Measurements from ENCODE around the gene TRAK2.

TRAK2 gene

DNA sequence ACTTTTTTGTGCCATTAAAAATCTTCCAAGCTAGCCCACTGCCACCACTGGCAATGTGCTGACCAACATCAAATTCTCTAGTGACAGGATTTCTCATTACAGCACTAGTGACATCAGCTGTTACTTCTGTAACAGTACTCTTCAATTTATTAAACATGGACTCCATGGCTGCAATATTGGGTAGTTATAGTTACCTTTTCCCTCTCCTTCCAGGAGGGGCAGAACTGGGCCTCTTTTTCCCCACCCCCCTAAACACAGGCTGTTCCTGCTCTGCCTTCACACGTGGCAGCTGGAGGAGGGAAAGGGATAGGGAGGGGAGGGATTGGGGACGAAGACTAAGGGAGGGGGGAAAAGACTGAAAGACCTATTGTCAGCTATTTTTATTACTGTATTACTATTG, 38.1 kb downstream of the TRAK2 start:
- Histone ChIP-seq H3K27me3 (replicated peaks; ENCODE audit: control insufficient read depth, insufficient read depth, low read length) (no peaks in the 10 kb centered on the region), H3K4me1 (ENCODE audit: control insufficient read depth, insufficient read depth, low read length) (peaks cover 44% of the 10 kb centered on the region), H3K4me3 (ENCODE audit: low read length) (no peak overlapping the region), H3K9me3 (ENCODE audit: control insufficient read depth, low read length) (no peaks in the 10 kb centered on the region), H3K9ac (ENCODE audit: low read length) (no peak overlapping the region), H3K36me3 (ENCODE audit: control insufficient read depth, insufficient read depth, low read length, severe bottlenecking) (no peaks in the 10 kb centered on the region)
- DNase-seq (ENCODE audit: low read depth): no peak

DNA sequence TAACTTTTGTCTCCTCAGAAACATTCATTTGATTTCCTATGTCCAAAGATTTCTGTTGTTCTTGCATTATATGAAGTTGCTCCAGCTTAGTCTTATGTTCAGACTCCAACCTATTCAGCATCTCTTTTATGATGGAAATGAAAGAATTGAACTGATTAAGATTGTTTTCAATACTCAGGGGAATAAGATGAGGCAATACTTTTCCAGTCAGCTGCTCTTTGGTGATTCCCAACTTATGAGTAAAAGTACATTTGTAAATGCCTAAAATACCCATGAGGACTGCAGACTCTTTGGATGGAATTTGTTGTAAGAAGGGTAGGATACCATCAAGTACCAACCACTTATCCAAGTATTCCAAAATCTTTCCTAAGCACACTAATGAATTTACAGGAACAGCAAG, 39.8 kb downstream of the TRAK2 start:
- H3K27me3 ChIP-seq (replicated peaks; ENCODE audit: control insufficient read depth, insufficient read depth, low read length): no peaks in the 10 kb centered on the region
- no peaks in the 10 kb centered on the region for H3K9me3 ChIP-seq (ENCODE audit: control insufficient read depth, low read length)
- H3K4me1 ChIP-seq (ENCODE audit: control insufficient read depth, insufficient read depth, low read length): peaks cover 55% of the 10 kb centered on the region
- H3K4me3 ChIP-seq (ENCODE audit: low read length): no peak overlapping the region
- peak overlapping the region; percentile 32 for H3K9ac ChIP-seq (ENCODE audit: low read length)
- DNase-seq (ENCODE audit: low read depth): peak; percentile 79
- H3K36me3 ChIP-seq (ENCODE audit: control insufficient read depth, insufficient read depth, low read length, severe bottlenecking): no peaks in the 10 kb centered on the region

DNA sequence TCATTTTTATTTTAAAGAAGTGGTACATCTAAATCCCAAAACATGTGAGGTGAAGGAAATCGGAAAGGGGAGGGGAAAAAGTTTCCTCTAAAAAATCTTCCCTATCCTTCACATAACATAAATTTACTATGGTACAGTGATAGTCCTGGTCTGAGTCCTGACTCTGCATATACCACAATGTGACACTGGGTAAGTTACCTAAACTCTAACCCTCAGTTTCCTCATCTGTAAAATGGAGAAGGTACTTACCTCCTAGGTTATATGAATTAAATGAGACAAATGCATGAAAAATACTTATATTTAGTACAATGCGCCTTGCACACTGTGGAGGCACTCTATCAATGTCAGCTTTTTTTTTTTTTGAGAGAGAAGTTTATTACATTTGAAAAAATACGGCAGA, 42.3 kb downstream of the TRAK2 start:
- Histone ChIP-seq H3K9me3 (ENCODE audit: control insufficient read depth, low read length) (no peaks in the 10 kb centered on the region), H3K36me3 (ENCODE audit: control insufficient read depth, insufficient read depth, low read length, severe bottlenecking) (no peaks in the 10 kb centered on the region), H3K27me3 (replicated peaks; ENCODE audit: control insufficient read depth, insufficient read depth, low read length) (no peaks in the 10 kb centered on the region), H3K9ac (ENCODE audit: low read length) (no peak overlapping the region), H3K4me1 (ENCODE audit: control insufficient read depth, insufficient read depth, low read length) (peaks cover 52% of the 10 kb centered on the region), H3K4me3 (ENCODE audit: low read length) (no peak overlapping the region)
- no peak for DNase-seq (ENCODE audit: low read depth)

DNA sequence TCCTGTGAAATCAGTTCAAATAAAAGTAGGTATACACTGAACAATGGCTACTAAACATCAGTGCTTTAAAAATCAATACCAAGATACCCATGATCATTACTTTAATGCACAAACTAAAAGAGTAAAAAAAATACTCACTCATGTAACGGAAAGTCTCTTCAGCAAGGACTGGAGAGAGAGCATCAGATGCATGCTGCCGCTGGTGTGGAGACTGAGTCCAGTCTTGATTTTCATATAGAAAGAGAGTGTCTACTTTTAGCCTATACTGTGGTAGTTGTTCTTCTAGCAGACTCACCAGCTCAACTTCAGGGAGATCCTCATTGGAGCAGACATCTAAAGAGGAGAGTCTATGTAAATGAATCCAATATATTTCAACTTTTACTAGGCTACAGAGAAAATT, 44.0 kb downstream of the TRAK2 start:
- Histone ChIP-seq H3K9me3 (ENCODE audit: control insufficient read depth, low read length) (no peaks in the 10 kb centered on the region), H3K4me1 (ENCODE audit: control insufficient read depth, insufficient read depth, low read length) (peaks cover 55% of the 10 kb centered on the region), H3K36me3 (ENCODE audit: control insufficient read depth, insufficient read depth, low read length, severe bottlenecking) (no peaks in the 10 kb centered on the region), H3K4me3 (ENCODE audit: low read length) (peak overlapping the region; percentile 48), H3K9ac (ENCODE audit: low read length) (peak overlapping the region; percentile 48), H3K27me3 (replicated peaks; ENCODE audit: control insufficient read depth, insufficient read depth, low read length) (no peaks in the 10 kb centered on the region)
- no peak for DNase-seq (ENCODE audit: low read depth)

- DNase-seq (ENCODE audit: low read depth): peak; percentile 96
- H3K4me3 ChIP-seq (ENCODE audit: low read length): peak overlapping the region; percentile 48
- H3K4me1 ChIP-seq (ENCODE audit: control insufficient read depth, insufficient read depth, low read length): peaks cover 44% of the 10 kb centered on the region
- H3K9ac ChIP-seq (ENCODE audit: low read length): peak overlapping the region; percentile 59
- no peaks in the 10 kb centered on the region for H3K9me3 ChIP-seq (ENCODE audit: control insufficient read depth, low read length)
- H3K27me3 ChIP-seq (replicated peaks; ENCODE audit: control insufficient read depth, insufficient read depth, low read length): no peaks in the 10 kb centered on the region
- no peaks in the 10 kb centered on the region for H3K36me3 ChIP-seq (ENCODE audit: control insufficient read depth, insufficient read depth, low read length, severe bottlenecking)
Measured at GRCh38 chr2:201406077-201406662, 45.1 kb downstream of the TRAK2 start.

DNA sequence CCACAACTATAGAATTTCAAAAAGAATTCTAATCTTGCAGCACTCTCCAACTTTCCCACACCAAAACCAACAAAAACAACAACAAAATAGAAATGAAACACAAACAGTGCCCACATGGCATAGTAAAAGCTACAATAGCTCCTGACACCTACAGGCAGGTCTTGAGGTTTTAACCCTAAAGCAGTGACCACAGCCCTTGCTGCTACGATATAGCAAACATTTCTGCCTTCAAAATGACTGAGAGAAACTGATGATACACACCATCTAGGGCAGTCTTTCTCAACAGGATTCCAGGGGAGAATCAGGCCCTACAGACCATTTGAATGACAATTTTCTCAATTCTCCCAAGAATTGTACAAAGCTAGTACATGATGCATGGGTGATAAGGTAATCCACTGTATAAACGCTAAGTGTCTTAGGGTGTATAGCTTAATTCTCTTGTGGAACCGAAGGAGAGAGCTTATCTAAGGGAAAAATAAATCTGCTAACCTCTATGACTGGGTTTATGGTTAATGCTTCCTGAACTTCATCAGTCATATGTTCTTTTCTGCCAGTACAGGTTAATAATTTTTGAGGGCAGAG, 46.5 kb downstream of the TRAK2 start:
- Histone ChIP-seq H3K36me3 (ENCODE audit: control insufficient read depth, insufficient read depth, low read length, severe bottlenecking) (peaks cover 2% of the 10 kb centered on the region), H3K9ac (ENCODE audit: low read length) (no peak overlapping the region), H3K9me3 (ENCODE audit: control insufficient read depth, low read length) (no peaks in the 10 kb centered on the region), H3K27me3 (replicated peaks; ENCODE audit: control insufficient read depth, insufficient read depth, low read length) (no peaks in the 10 kb centered on the region), H3K4me3 (ENCODE audit: low read length) (no peak overlapping the region), H3K4me1 (ENCODE audit: control insufficient read depth, insufficient read depth, low read length) (peaks cover 35% of the 10 kb centered on the region)
- DNase-seq (ENCODE audit: low read depth): no peak

DNA sequence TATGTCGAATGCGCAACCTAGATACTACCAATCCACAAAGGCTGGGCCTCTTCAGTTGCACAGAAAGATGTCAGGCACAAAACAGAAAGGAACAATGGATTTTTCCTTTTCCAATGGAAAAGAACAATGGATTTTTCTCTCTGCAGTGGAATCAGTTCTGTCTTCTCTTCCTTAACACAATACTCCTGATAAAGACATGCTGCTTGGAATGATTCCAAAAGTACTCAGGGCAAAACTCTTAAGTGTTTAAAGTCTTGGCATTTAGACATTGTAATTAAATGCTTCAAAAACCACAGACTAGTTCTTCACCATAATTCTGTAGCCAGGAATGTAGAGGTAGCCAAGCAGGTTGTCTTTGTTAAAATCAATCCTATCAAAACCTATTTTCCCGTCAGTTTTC, 47.4 kb downstream of the TRAK2 start:
- peak; percentile 69 for DNase-seq (ENCODE audit: low read depth)
- peaks cover 11% of the 10 kb centered on the region for H3K36me3 ChIP-seq (ENCODE audit: control insufficient read depth, insufficient read depth, low read length, severe bottlenecking)
- peaks cover 35% of the 10 kb centered on the region for H3K4me1 ChIP-seq (ENCODE audit: control insufficient read depth, insufficient read depth, low read length)
- no peak overlapping the region for H3K9ac ChIP-seq (ENCODE audit: low read length)
- H3K9me3 ChIP-seq (ENCODE audit: control insufficient read depth, low read length): no peaks in the 10 kb centered on the region
- no peak overlapping the region for H3K4me3 ChIP-seq (ENCODE audit: low read length)
- H3K27me3 ChIP-seq (replicated peaks; ENCODE audit: control insufficient read depth, insufficient read depth, low read length): no peaks in the 10 kb centered on the region

GRCh38 chr2:201402651-201403562, 48.4 kb downstream of the TRAK2 start:
- Histone ChIP-seq H3K9me3 (ENCODE audit: control insufficient read depth, low read length) (no peaks in the 10 kb centered on the region), H3K9ac (ENCODE audit: low read length) (no peak overlapping the region), H3K36me3 (ENCODE audit: control insufficient read depth, insufficient read depth, low read length, severe bottlenecking) (peaks cover 20% of the 10 kb centered on the region), H3K4me3 (ENCODE audit: low read length) (no peak overlapping the region), H3K4me1 (ENCODE audit: control insufficient read depth, insufficient read depth, low read length) (peaks cover 35% of the 10 kb centered on the region), H3K27me3 (replicated peaks; ENCODE audit: control insufficient read depth, insufficient read depth, low read length) (no peaks in the 10 kb centered on the region)
- peak; percentile 38 for DNase-seq (ENCODE audit: low read depth)

- no peaks in the 10 kb centered on the region for H3K9me3 ChIP-seq (ENCODE audit: control insufficient read depth, low read length)
- H3K36me3 ChIP-seq (ENCODE audit: control insufficient read depth, insufficient read depth, low read length, severe bottlenecking): peaks cover 31% of the 10 kb centered on the region
- no peak overlapping the region for H3K9ac ChIP-seq (ENCODE audit: low read length)
- DNase-seq (ENCODE audit: low read depth): no peak
- peaks cover 28% of the 10 kb centered on the region for H3K4me1 ChIP-seq (ENCODE audit: control insufficient read depth, insufficient read depth, low read length)
- H3K4me3 ChIP-seq (ENCODE audit: low read length): no peak overlapping the region
- H3K27me3 ChIP-seq (replicated peaks; ENCODE audit: control insufficient read depth, insufficient read depth, low read length): no peaks in the 10 kb centered on the region
Measured at GRCh38 chr2:201401815-201402214, 49.4 kb downstream of the TRAK2 start.

DNA sequence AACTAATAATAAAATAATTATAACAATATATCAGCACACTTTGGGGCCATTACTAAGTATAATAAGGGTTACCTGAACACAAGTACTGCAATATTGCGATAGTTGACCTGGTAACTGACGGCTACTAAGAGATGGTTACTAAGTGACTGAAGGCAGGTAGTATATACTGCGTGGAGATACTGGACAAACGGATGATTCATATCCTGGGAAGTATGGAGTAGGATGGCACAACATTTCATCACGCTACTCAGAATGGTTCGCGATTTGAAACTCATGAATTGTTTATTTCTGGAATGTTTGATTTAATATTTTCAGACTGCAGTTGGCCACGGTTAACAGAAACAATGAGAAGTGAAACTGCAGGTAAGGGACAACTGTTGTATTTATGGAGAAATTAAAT, 54.7 kb downstream of the TRAK2 start:
- DNase-seq (ENCODE audit: low read depth): no peak
- H3K4me1 ChIP-seq (ENCODE audit: control insufficient read depth, insufficient read depth, low read length): no peaks in the 10 kb centered on the region
- H3K9me3 ChIP-seq (ENCODE audit: control insufficient read depth, low read length): no peaks in the 10 kb centered on the region
- H3K4me3 ChIP-seq (ENCODE audit: low read length): no peak overlapping the region
- no peaks in the 10 kb centered on the region for H3K27me3 ChIP-seq (replicated peaks; ENCODE audit: control insufficient read depth, insufficient read depth, low read length)
- H3K9ac ChIP-seq (ENCODE audit: low read length): no peak overlapping the region
- H3K36me3 ChIP-seq (ENCODE audit: control insufficient read depth, insufficient read depth, low read length, severe bottlenecking): peaks cover 78% of the 10 kb centered on the region

GRCh38 chr2:201383136-201383535, 68.1 kb downstream of the TRAK2 start:
- peaks cover 7% of the 10 kb centered on the region for H3K9me3 ChIP-seq (ENCODE audit: control insufficient read depth, low read length)
- no peak for DNase-seq (ENCODE audit: low read depth)
- H3K9ac ChIP-seq (ENCODE audit: low read length): no peak overlapping the region
- peaks cover 11% of the 10 kb centered on the region for H3K4me1 ChIP-seq (ENCODE audit: control insufficient read depth, insufficient read depth, low read length)
- H3K36me3 ChIP-seq (ENCODE audit: control insufficient read depth, insufficient read depth, low read length, severe bottlenecking): peaks cover 81% of the 10 kb centered on the region
- no peaks in the 10 kb centered on the region for H3K27me3 ChIP-seq (replicated peaks; ENCODE audit: control insufficient read depth, insufficient read depth, low read length)
- no peak overlapping the region for H3K4me3 ChIP-seq (ENCODE audit: low read length)

All from adipocyte (in vitro differentiated cells).